Measurements from ENCODE around the gene PAPLN.

- TF ChIP-seq CSDC2 (CRISPR knock-in tag; IDR thresholded peaks at IDR 0.05) (no peak), CREB5 (CRISPR knock-in tag; IDR thresholded peaks at IDR 0.05; ENCODE audit: low read depth) (no peak), ZFP3 (CRISPR knock-in tag; IDR thresholded peaks at IDR 0.05) (no peak), TSHZ2 (CRISPR knock-in tag; IDR thresholded peaks at IDR 0.05) (no peak), PPARA (CRISPR knock-in tag; IDR thresholded peaks at IDR 0.05; ENCODE audit: borderline replicate concordance) (no peak), POU6F1 (CRISPR knock-in tag; IDR thresholded peaks at IDR 0.05; ENCODE audit: borderline replicate concordance, low read depth) (no peak), SNAI2 (CRISPR knock-in tag; IDR thresholded peaks at IDR 0.05) (no peak), OSR1 (CRISPR knock-in tag; IDR thresholded peaks at IDR 0.05) (no peak), ARNTL (CRISPR knock-in tag; IDR thresholded peaks at IDR 0.05; ENCODE audit: borderline replicate concordance, low read depth) (no peak), PATZ1 (CRISPR knock-in tag; IDR thresholded peaks at IDR 0.05; ENCODE audit: borderline replicate concordance) (no peak)
Observed at GRCh38 chr14:73253323-73253610, 16.0 kb downstream of the PAPLN start.

Data from SK-N-SH treated with all-trans-retinoic acid at 6 μM for 48 hours (cell line).